Erythroblast (primary cell): Measurements from ENCODE around the gene IGSF8.

ENCODE experiments used
- GATA1 ChIP-seq: IDR thresholded peaks from 2 replicates; pipeline ENCODE4 v1.6.1; 2011; ENCODE audit warnings: low read depth, mild to moderate bottlenecking, control low read depth, low read length, moderate library complexity
- POLR2A ChIP-seq: IDR thresholded peaks from 2 replicates; pipeline ENCODE4 v1.6.1; 2011; ENCODE audit warnings: mild to moderate bottlenecking, low read length

DNA sequence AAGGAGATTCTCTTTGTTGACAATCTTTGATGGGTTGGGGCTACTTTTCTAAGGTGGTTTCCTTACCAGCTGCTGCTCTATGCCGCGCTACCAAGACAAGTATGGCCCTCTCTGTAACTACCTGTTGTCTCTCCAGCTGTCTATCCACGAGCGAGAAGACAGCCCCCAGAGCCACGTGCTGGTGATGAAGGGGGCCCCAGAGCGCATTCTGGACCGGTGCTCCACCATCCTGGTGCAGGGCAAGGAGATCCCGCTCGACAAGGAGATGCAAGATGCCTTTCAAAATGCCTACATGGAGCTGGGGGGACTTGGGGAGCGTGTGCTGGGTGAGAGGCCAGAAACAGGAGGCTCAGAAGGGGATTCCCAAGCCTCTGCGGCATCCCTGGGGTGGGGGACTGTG lies 31.5 kb upstream of the IGSF8 start:
- no peak for TF ChIP-seq POLR2A
- TF ChIP-seq GATA1 = no peak
